Stimulated activated CD8-positive, alpha-beta memory T cell treated with anti-CD3 and anti-CD28 coated beads, Interleukin-4, amount 100 ng/mL, for 1 hour (primary cell): ENCODE measurements around the gene HOXA5.

Experiments used
- DNase-seq, 2 donors: peaks; one replicate each; pipeline ENCODE4 v3.0.0-alpha.2; 2020; ENCODE audit warnings: low read depth in 2 of 2, low spot score in 1 of 2

HOXA5 gene

GRCh38 chr7:27160546-27161213 lies 17.2 kb upstream of the HOXA5 start:
- DNase-seq, result peak; percentile 77 to 80

- no peak for DNase-seq
Measured at GRCh38 chr7:27160145-27160545, 16.7 kb upstream of the HOXA5 start.

GRCh38 chr7:27159266-27160144 lies 16.0 kb upstream of the HOXA5 start:
- no peak for DNase-seq

- DNase-seq, result no peak
Measured at GRCh38 chr7:27158436-27159265, 15.2 kb upstream of the HOXA5 start.

- DNase-seq, result no peak
Measured at GRCh38 chr7:27157702-27158431, 14.4 kb upstream of the HOXA5 start.

- DNase-seq, result no peak
Measured at GRCh38 chr7:27156916-27157701, 13.6 kb upstream of the HOXA5 start.

GRCh38 chr7:27156508-27156898 lies 13.0 kb upstream of the HOXA5 start, which contains the start of gene HOXA7:
Gene HOXA7, minus strand, starts transcription at chr7:27156675. Its CDS starts 130 bp downstream, at chr7:27156545.
- no peak for DNase-seq

- DNase-seq, result no peak
Measured at GRCh38 chr7:27155816-27156507, 12.5 kb upstream of the HOXA5 start.

- no peak for DNase-seq
Measured at GRCh38 chr7:27154901-27155815, 11.7 kb upstream of the HOXA5 start.

- DNase-seq, result no peak
Measured at GRCh38 chr7:27154369-27154768, 10.9 kb upstream of the HOXA5 start.

- no peak for DNase-seq
Measured at GRCh38 chr7:27153526-27153925, 10.0 kb upstream of the HOXA5 start.

GRCh38 chr7:27152816-27153442 lies 9.4 kb upstream of the HOXA5 start:
- no peak for DNase-seq

- no peak for DNase-seq
Measured at GRCh38 chr7:27151931-27152815, 8.7 kb upstream of the HOXA5 start, which contains the start of gene HOXA3. Gene HOXA3, minus strand, starts transcription at chr7:27152583. Its CDS starts 41,943 bp downstream, at chr7:27110640.

GRCh38 chr7:27151341-27151930 lies 8.0 kb upstream of the HOXA5 start:
- no peak for DNase-seq

- peak in 1 of 2 donors; percentile 39 for DNase-seq
Measured at GRCh38 chr7:27150568-27151340, 7.3 kb upstream of the HOXA5 start.
